Calu3 (cell line): Measurements from ENCODE around the gene FRS3. TPM values are rescaled to one million over a fixed set of nuclear protein-coding genes. Genes with fewer than 3 reads are reported as not detected.

Source experiments
- BruUV-seq: library from RNA; stranded (reverse); fragments of 400-500 nt; replicated peaks from 2 replicates; lab custom pipeline; 2021; lab: Mats Ljungman, UMichigan
- CTCF ChIA-PET: fragments of 300-600 bp; sonication (Branson Sonifier 250); formaldehyde crosslinking; loops from one replicate; lab custom pipeline; 2022; ENCODE audit warnings: antibody characterized with exemption; lab: Charles Lee
- DNase-seq: peaks from one replicate; pipeline ENCODE4 v3.0.0; 2022
- H3K27ac Mint-ChIP-seq: one replicate; pipeline ENCODE4 v1.8.0; 2022; ENCODE audit warnings: mixed read lengths; ENCODE audit not compliant: unreplicated experiment
- H3K27me3 Mint-ChIP-seq: one replicate; pipeline ENCODE4 v1.8.0; 2022; ENCODE audit warnings: mixed read lengths; ENCODE audit not compliant: unreplicated experiment
- H3K36me3 Mint-ChIP-seq: one replicate; pipeline ENCODE4 v1.8.0; 2022; ENCODE audit warnings: mild to moderate bottlenecking, moderate library complexity, mixed read lengths; ENCODE audit not compliant: insufficient read depth, unreplicated experiment
- H3K4me1 Mint-ChIP-seq: one replicate; pipeline ENCODE4 v1.8.0; 2022; ENCODE audit warnings: mild to moderate bottlenecking, low read depth, mixed read lengths; ENCODE audit not compliant: unreplicated experiment
- H3K4me3 Mint-ChIP-seq: one replicate; pipeline ENCODE4 v1.8.0; 2022; ENCODE audit warnings: mild to moderate bottlenecking, low read depth, moderate library complexity, mixed read lengths; ENCODE audit not compliant: unreplicated experiment
- H3K9me3 Mint-ChIP-seq: one replicate; pipeline ENCODE4 v1.8.0; 2022; ENCODE audit warnings: low read depth, mixed read lengths; ENCODE audit not compliant: unreplicated experiment
- CTCF ChIP-seq: fragments of 200-600 bp; IDR thresholded peaks from one replicate; pipeline ENCODE4 v1.8.0; 2022; ENCODE audit warnings: antibody characterized with exemption; ENCODE audit not compliant: unreplicated experiment
- intact Hi-C: fragments of 100-400 bp; cut with micrococcal nuclease; formaldehyde crosslinking; loops from one replicate; pipeline ENCODE4 v1.10.0; 2022; ENCODE audit not compliant: unreplicated experiment
- total RNA-seq: library from RNA; stranded (reverse); gene quantifications from 2 replicates; pipeline ENCODE4 v1.2.3, GENCODE V29; 2022

The FRS3 gene
- total RNA-seq, 1 experiment from 2014 or later, result 6.6 TPM

GRCh38 chr6:41746107-41746506 is 33.6 kb downstream of the FRS3 start:
- CTCF ChIA-PET, result interaction anchor here (0.7 kb wide), 1 partner anchor 132 kb away, joined by 3 read pairs; no protein-coding TSS in a partner anchor
- no peak for DNase-seq
- Mint-ChIP-seq H3K9me3 (no peaks in the 10 kb centered on the region), H3K36me3 (peaks cover 6% of the 10 kb centered on the region), H3K27me3 (no peaks in the 10 kb centered on the region), H3K27ac (no peak overlapping the region), H3K4me1 (peaks cover 31% of the 10 kb centered on the region), H3K4me3 (no peak overlapping the region)
- no TSS peak for BruUV-seq
- intact Hi-C loops, result no loop called here
- no peak for TF ChIP-seq CTCF

- CTCF ChIA-PET, result interaction anchor here (0.7 kb wide), 2 partner anchors 13 to 312 kb away, joined by 3 read pairs; no protein-coding TSS in a partner anchor
- Mint-ChIP-seq H3K36me3 (peaks cover 6% of the 10 kb centered on the region), H3K27ac (no peak overlapping the region), H3K27me3 (no peaks in the 10 kb centered on the region), H3K9me3 (no peaks in the 10 kb centered on the region), H3K4me1 (peaks cover 31% of the 10 kb centered on the region), H3K4me3 (no peak overlapping the region)
- no peak for DNase-seq
- TF ChIP-seq CTCF, result no peak
- intact Hi-C loops, result no loop called here
- no TSS peak for BruUV-seq
Measured at GRCh38 chr6:41744236-41744787, 35.4 kb downstream of the FRS3 start.

- Mint-ChIP-seq H3K4me1 (peaks cover 31% of the 10 kb centered on the region), H3K4me3 (no peak overlapping the region), H3K27ac (no peak overlapping the region), H3K36me3 (peaks cover 6% of the 10 kb centered on the region), H3K9me3 (no peaks in the 10 kb centered on the region), H3K27me3 (no peaks in the 10 kb centered on the region)
- no TSS peak for BruUV-seq
- intact Hi-C loops, result no loop called here
- CTCF ChIA-PET, result no interaction called here
- DNase-seq, result no peak
- TF ChIP-seq CTCF, result no peak
Measured at GRCh38 chr6:41743406-41744235, 36.1 kb downstream of the FRS3 start.

- Mint-ChIP-seq H3K4me1 (peaks cover 19% of the 10 kb centered on the region), H3K36me3 (peaks cover 6% of the 10 kb centered on the region), H3K4me3 (peak overlapping the region; percentile 2), H3K9me3 (no peaks in the 10 kb centered on the region), H3K27me3 (no peaks in the 10 kb centered on the region), H3K27ac (peak overlapping the region; percentile 45)
- DNase-seq, result peak; percentile 74
- BruUV-seq, result no TSS peak
- no peak for TF ChIP-seq CTCF
- intact Hi-C loops, result no loop called here
- CTCF ChIA-PET, result interaction anchor here (1.4 kb wide), 3 partner anchors 9 to 34 kb away, joined by 3 to 4 read pairs (median 3); no protein-coding TSS in a partner anchor
Measured at GRCh38 chr6:41741625-41742490, 37.8 kb downstream of the FRS3 start.
